Measurements from ENCODE around the gene MSRB3. TPM values are rescaled to one million over a fixed set of nuclear protein-coding genes. Genes with fewer than 3 reads are reported as not detected.

MSRB3 gene
- total RNA-seq, 1 experiment from 2014 or later: 25.7 TPM

GRCh38 chr12:65325183-65325582 is 46.7 kb downstream of the MSRB3 start:
- DNase-seq (ENCODE audit: low read depth): no peak

- DNase-seq (ENCODE audit: low read depth): no peak
These were observed 48.1 kb downstream of the MSRB3 start for GRCh38 chr12:65326616-65327015.

- no peak for DNase-seq (ENCODE audit: low read depth)
These were observed 49.0 kb downstream of the MSRB3 start for GRCh38 chr12:65327207-65328076.

- DNase-seq (ENCODE audit: low read depth): no peak
These were observed 51.2 kb downstream of the MSRB3 start for GRCh38 chr12:65329721-65330120.

- DNase-seq (ENCODE audit: low read depth): no peak
These were observed 51.8 kb downstream of the MSRB3 start for GRCh38 chr12:65330331-65330730.

GRCh38 chr12:65331456-65331855 is 53.0 kb downstream of the MSRB3 start:
- DNase-seq (ENCODE audit: low read depth): no peak

- no peak for DNase-seq (ENCODE audit: low read depth)
These were observed 55.2 kb downstream of the MSRB3 start for GRCh38 chr12:65333649-65334048.

- peak; percentile 40 for DNase-seq (ENCODE audit: low read depth)
These were observed 56.0 kb downstream of the MSRB3 start for GRCh38 chr12:65334521-65334920.

- DNase-seq (ENCODE audit: low read depth): peak; percentile 86
These were observed 56.7 kb downstream of the MSRB3 start for GRCh38 chr12:65335021-65335714.

- DNase-seq (ENCODE audit: low read depth): no peak
These were observed 57.5 kb downstream of the MSRB3 start for GRCh38 chr12:65335981-65336380.

GRCh38 chr12:65339161-65339560 is 60.7 kb downstream of the MSRB3 start:
- DNase-seq (ENCODE audit: low read depth): peak; percentile 24

- DNase-seq (ENCODE audit: low read depth): no peak
These were observed 64.7 kb downstream of the MSRB3 start for GRCh38 chr12:65343230-65343629.

- DNase-seq (ENCODE audit: low read depth): no peak
These were observed 65.3 kb downstream of the MSRB3 start for GRCh38 chr12:65343801-65344200.

- DNase-seq (ENCODE audit: low read depth): peak; percentile 30
These were observed 77.0 kb downstream of the MSRB3 start for GRCh38 chr12:65355461-65355860.

- DNase-seq (ENCODE audit: low read depth): no peak
These were observed 84.0 kb downstream of the MSRB3 start for GRCh38 chr12:65362234-65363031.

GRCh38 chr12:65364046-65364445 is 85.6 kb downstream of the MSRB3 start:
- DNase-seq (ENCODE audit: low read depth): peak; percentile 7

GRCh38 chr12:65367396-65367795 is 88.9 kb downstream of the MSRB3 start:
- DNase-seq (ENCODE audit: low read depth): no peak

- no peak for DNase-seq (ENCODE audit: low read depth)
These were observed 89.6 kb downstream of the MSRB3 start for GRCh38 chr12:65368055-65368454.

- DNase-seq (ENCODE audit: low read depth): no peak
These were observed 94.1 kb downstream of the MSRB3 start for GRCh38 chr12:65372574-65372973.

GRCh38 chr12:65384240-65384639 is 105.8 kb downstream of the MSRB3 start:
- DNase-seq (ENCODE audit: low read depth): no peak

- no peak for DNase-seq (ENCODE audit: low read depth)
These were observed 108.9 kb downstream of the MSRB3 start for GRCh38 chr12:65387396-65387795.

- DNase-seq (ENCODE audit: low read depth): no peak
These were observed 111.0 kb downstream of the MSRB3 start for GRCh38 chr12:65389436-65389835.

Measured in RPMI7951 (cell line).